Motor neuron (in vitro differentiated cells): ENCODE data around the gene RWDD4. TPM values are rescaled to one million over a fixed set of nuclear protein-coding genes. Genes with fewer than 3 reads are reported as not detected.
"Not testable (repeated sequence)": the region's sequence is repeated elsewhere in the genome, so short reads cannot be mapped to it uniquely, and the experiment has no call there.

Source experiments
- ATAC-seq, 8 experiments: fragments of 200-7000 bp; cut with Tn5 transposase; replicated peaks in 6 of 8; 2 replicates each; pipeline ENCODE4 v1.8.0; 2021; ENCODE audit warnings: mild to moderate bottlenecking in 8 of 8, moderate library complexity in 8 of 8
- H3K27ac ChIP-seq, 2 donors: fragments of 250-450 bp; sonication (Bioruptor Pico); 2 replicates each; pipeline ENCODE4 v1.9.0; 2021; ENCODE audit warnings: antibody characterized with exemption in 2 of 2, mild to moderate bottlenecking in 2 of 2, moderate library complexity in 1 of 2
- H3K4me1 ChIP-seq, 2 donors: fragments of 250-450 bp; sonication (Bioruptor Pico); replicated peaks in 1 of 2; 2 replicates each; pipeline ENCODE4 v1.6.1; 2021; ENCODE audit warnings: antibody characterized with exemption in 2 of 2, mild to moderate bottlenecking in 2 of 2, moderate library complexity in 1 of 2
- H3K4me3 ChIP-seq, 5 donors: fragments of 250-450 bp; sonication (Bioruptor Pico); 2 replicates each; pipeline ENCODE4 v1.9.0; 2021; ENCODE audit warnings: antibody characterized with exemption in 5 of 5, mild to moderate bottlenecking in 5 of 5, moderate library complexity in 4 of 5
- WGBS, 10 experiments: fragments of 450-650 bp; shearing (Covaris generic); methylation state at CpG; one replicate each; pipeline ENCODE4 v1.0.0; 2022; 5-methylcytosine and 5-hydroxymethylcytosine counted together
- in situ Hi-C, 9 experiments: fragments of 400-800 bp; cut with MboI; loops; one replicate each; pipeline ENCODE4 v1.15.0; 2021; ENCODE audit warnings: low sequenced_read_pairs in 9 of 9, low pct_unique_long_range_greater_than_20kb in 2 of 9; ENCODE audit not compliant: unreplicated experiment in 9 of 9
- total RNA-seq, 8 experiments: library from RNA; unstranded; fragments of 300-600 nt; gene quantifications; 2 replicates each; pipeline versions ENCODE4 v1.2.3 to v1.2.4, GENCODE V29; 2022

Gene RWDD4
- total RNA-seq, 8 experiments from 2014 or later, result 21.9 to 53.4 (median 26.8) TPM

- Histone ChIP-seq H3K4me1 (peaks cover 0 to 2% of the 10 kb centered on the region in 2 donors), H3K4me3 (no peak overlapping the region), H3K27ac (no peak overlapping the region)
- in situ Hi-C loops, result loop anchor here in 2 of 9 experiments (25.0 kb wide), 1 partner anchor 146 kb away; no protein-coding TSS in a partner anchor
- ATAC-seq, result peak in 7 of 8 experiments; percentile 13 to 78 (median 49)
- 11 to 86% (median 70%) methylated on average over 4 to 8 of the region's 11 CpGs for WGBS, 10 experiments
Observed at GRCh38 chr4:183633476-183634400, 25.2 kb downstream of the RWDD4 start.

- Histone ChIP-seq H3K4me1 (peaks cover 0 to 2% of the 10 kb centered on the region in 2 donors), H3K27ac (no peak overlapping the region), H3K4me3 (no peak overlapping the region)
- no peak for ATAC-seq
- in situ Hi-C loops, result loop anchor here in 2 of 9 experiments (25.0 kb wide), 1 partner anchor 145 kb away; no protein-coding TSS in a partner anchor
- 81 to 100% (median 91%) methylated on average over 1 to 10 of the region's 12 CpGs; no CpG with 5 or more reads in 1 of the 10 experiments for WGBS, 10 experiments
Observed at GRCh38 chr4:183632689-183633088, 26.3 kb downstream of the RWDD4 start.

- no peak overlapping the region for H3K4me3 ChIP-seq
- H3K27ac ChIP-seq, result no peak overlapping the region
- ATAC-seq, result no peak
- H3K4me1 ChIP-seq, result peaks cover 0 to 2% of the 10 kb centered on the region in 2 donors
- in situ Hi-C loops, result loop anchor here in 2 of 9 experiments (25.0 kb wide), 1 partner anchor 144 kb away; no protein-coding TSS in a partner anchor
- WGBS, 10 experiments, result 53 to 100% (median 81%) methylated on average over 2 to 11 of the region's 11 CpGs
Observed at GRCh38 chr4:183631577-183632198, 27.3 kb downstream of the RWDD4 start.

- no peak for ATAC-seq
- 72 to 100% (median 91%) methylated on average over 1 to 9 of the region's 12 CpGs; no CpG with 5 or more reads in 2 of the 10 experiments for WGBS, 10 experiments
- Histone ChIP-seq H3K27ac (no peak overlapping the region), H3K4me3 (no peak overlapping the region), H3K4me1 (no peaks in the 10 kb centered on the region)
- in situ Hi-C loops, result loop anchor here in 2 of 9 experiments (25.0 kb wide), 1 partner anchor 141 kb away; no protein-coding TSS in a partner anchor
Observed at GRCh38 chr4:183627979-183628588, 30.9 kb downstream of the RWDD4 start.

- ATAC-seq, H3K27ac ChIP-seq, H3K4me3 ChIP-seq, H3K4me1 ChIP-seq: not testable (repeated sequence)
- 60 to 96% (median 83%) methylated on average over 1 to 5 of the region's 5 CpGs; no CpG with 5 or more reads in 3 of the 10 experiments for WGBS, 10 experiments
- in situ Hi-C loops, result loop anchor here in 2 of 9 experiments (25.0 kb wide), 1 partner anchor 140 kb away; no protein-coding TSS in a partner anchor
Observed at GRCh38 chr4:183627286-183627685, 31.7 kb downstream of the RWDD4 start.

GRCh38 chr4:183626168-183626567 is 32.8 kb downstream of the RWDD4 start:
- in situ Hi-C loops, result loop anchor here in 2 of 9 experiments (25.0 kb wide), 1 partner anchor 139 kb away; no protein-coding TSS in a partner anchor
- ATAC-seq, result no peak

GRCh38 chr4:183624548-183624947 is 34.4 kb downstream of the RWDD4 start:
- WGBS, 10 experiments, result 42 to 100% (median 88%) methylated on average over 2 to 5 of the region's 6 CpGs; no CpG with 5 or more reads in 1 of the 10 experiments
- Histone ChIP-seq H3K4me1 (peaks cover 0 to under 1% of the 10 kb centered on the region in 2 donors), H3K4me3 (no peak overlapping the region), H3K27ac (no peak overlapping the region)
- ATAC-seq, result no peak
- in situ Hi-C loops, result no loop called here

More at GRCh38 chr4:183626168-183626567, 32.8 kb downstream of the RWDD4 start:
- no peaks in the 10 kb centered on the region for H3K4me1 ChIP-seq
- 50 to 100% (median 92%) methylated on average over 1 to 5 of the region's 6 CpGs; no CpG with 5 or more reads in 1 of the 10 experiments for WGBS, 10 experiments
- H3K27ac ChIP-seq, result no peak overlapping the region
- no peak overlapping the region for H3K4me3 ChIP-seq

- no peak for ATAC-seq
- 13 to 100% (median 76%) methylated on average over 1 of the region's 1 CpG; no CpG with 5 or more reads in 4 of the 10 experiments for WGBS, 10 experiments
- in situ Hi-C loops, result no loop called here
- Histone ChIP-seq H3K4me1 (peaks cover 3 to 9% of the 10 kb centered on the region in 2 donors), H3K4me3 (no peak overlapping the region), H3K27ac (no peak overlapping the region)
Observed at GRCh38 chr4:183621875-183622274, 37.1 kb downstream of the RWDD4 start.

GRCh38 chr4:183620421-183620820 is 38.6 kb downstream of the RWDD4 start:
- WGBS, 10 experiments, result 36 to 100% (median 88%) methylated on average over 1 to 2 of the region's 2 CpGs; no CpG with 5 or more reads in 1 of the 10 experiments
- H3K4me3 ChIP-seq, result no peak overlapping the region
- H3K27ac ChIP-seq, result no peak overlapping the region
- in situ Hi-C loops, result no loop called here
- ATAC-seq, result no peak
- peaks cover 3 to 9% of the 10 kb centered on the region in 2 donors for H3K4me1 ChIP-seq

- Histone ChIP-seq H3K27ac (no peak overlapping the region), H3K4me3 (peak overlapping the region in 2 of 5 donors; percentile 8 to 15), H3K4me1 (peaks cover 3 to 9% of the 10 kb centered on the region in 2 donors)
- in situ Hi-C loops, result no loop called here
- peak in 5 of 8 experiments; percentile 86 to 97 (median 95) for ATAC-seq
- WGBS, 10 experiments, result 0 to 58% (median 17%) methylated on average over 1 to 4 of the region's 4 CpGs; no CpG with 5 or more reads in 2 of the 10 experiments
Observed at GRCh38 chr4:183618681-183619080, 40.3 kb downstream of the RWDD4 start.

- Histone ChIP-seq H3K4me1 (peaks cover 3 to 9% of the 10 kb centered on the region in 2 donors), H3K27ac (no peak overlapping the region), H3K4me3 (no peak overlapping the region)
- ATAC-seq, result no peak
- 30 to 100% (median 87%) methylated on average over 2 of the region's 2 CpGs; no CpG with 5 or more reads in 4 of the 10 experiments for WGBS, 10 experiments
- in situ Hi-C loops, result no loop called here
Observed at GRCh38 chr4:183617075-183617474, 41.9 kb downstream of the RWDD4 start.
